H1 (cell line): ENCODE results near the gene ASB3. TPM values are rescaled to one million over a fixed set of nuclear protein-coding genes. Genes with fewer than 3 reads are reported as not detected.

Experiments used
- BCL11A ChIP-seq, 2 experiments: IDR thresholded peaks; one replicate each; pipeline ENCODE4 v1.6.1; 2011; ENCODE audit warnings: low read depth in 2 of 2, low read length in 2 of 2, mild to moderate bottlenecking in 2 of 2
- CHD2 ChIP-seq: IDR thresholded peaks from 2 replicates; pipeline ENCODE4 v1.6.1; 2012; ENCODE audit warnings: low read length, improper control_type of control experiment
- CTBP2 ChIP-seq: IDR thresholded peaks from 2 replicates; pipeline ENCODE4 v1.7.0; 2011; ENCODE audit warnings: borderline replicate concordance, mild to moderate bottlenecking, moderate library complexity, mixed read lengths, low read length; ENCODE audit not compliant: insufficient read depth, insufficient read length
- POU5F1 ChIP-seq: IDR thresholded peaks from 2 replicates; pipeline ENCODE4 v1.6.1; 2011; ENCODE audit warnings: low read depth, mild to moderate bottlenecking, low read length, moderate library complexity
- SP2 ChIP-seq: IDR thresholded peaks from 2 replicates; pipeline ENCODE4 v1.6.1; 2012; ENCODE audit warnings: mild to moderate bottlenecking, low read length, inconsistent platforms
- SP4 ChIP-seq: IDR thresholded peaks from 2 replicates; pipeline ENCODE4 v1.6.1; 2012; ENCODE audit warnings: low read length, inconsistent platforms
- TCF12 ChIP-seq: IDR thresholded peaks from 2 replicates; pipeline ENCODE4 v1.6.1; 2011; ENCODE audit warnings: low read depth, mild to moderate bottlenecking, low read length
- polyA plus RNA-seq, 7 experiments: library from polyadenylated mRNA; depleted of rRNA in 3 of 7; stranded (reverse) in 5 of 7; unstranded in 2 of 7; fragments of >200 nt in 5 of 7; fragments of 200-250 nt in 2 of 7; gene quantifications; 1 replicate in 5 of 7; 2 replicates in 1 of 7; 4 replicates in 1 of 7; pipeline versions ENCODE4 v1.2.1 to v1.2.3, GENCODE V29; 2011 to 2013; ENCODE audit warnings: missing spikeins in 2 of 7, mixed read lengths in 2 of 7
- total RNA-seq: library from RNA; stranded (reverse); fragmentation: NEBNext Ultra II Directional; extraction: Animal tissue kit (Norgen Biotek cat#: 25700); gene quantifications from 2 replicates; pipeline ENCODE4 v1.2.1, GENCODE V29; 2021

ASB3 gene
- total and polyA plus RNA-seq, 2 of the 8 experiments (the other 6 are each of a cell fraction or from before 2014, with no cell fraction given) = 22.6 to 25.4 TPM

DNA sequence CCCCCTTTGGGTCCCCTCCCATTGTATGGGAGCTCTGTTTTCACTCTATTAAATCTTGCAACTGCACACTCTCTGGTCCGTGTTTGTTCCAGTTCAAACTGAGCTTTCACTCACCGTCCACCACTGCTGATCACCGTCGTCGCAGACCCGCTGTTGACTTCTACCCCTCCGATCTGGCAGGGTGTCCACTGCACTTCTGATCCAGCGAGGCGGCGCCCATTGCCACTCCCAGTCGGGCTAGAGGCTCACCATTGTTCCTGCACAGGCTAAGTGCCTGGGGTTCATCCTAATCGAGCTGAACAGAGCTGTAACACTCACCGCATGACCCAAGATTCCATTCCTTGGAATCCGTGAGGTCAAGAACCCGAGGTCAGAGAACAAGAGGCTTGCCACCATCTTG is 30.1 kb downstream of the ASB3 start (continued):
- TF ChIP-seq CTBP2 (no peak), POU5F1 (no peak), SP2 (no peak), BCL11A (IDR thresholded peaks at IDR 0.05; ENCODE audit: low read depth in 2 of 2, low read length in 2 of 2) (no peak), SP4 (no peak), CHD2 (no peak), TCF12 (no peak)
